GM13977 (cell line): Measurements from ENCODE around the gene LPP.

Source experiments
- DNase-seq: peaks from one replicate; pipeline ENCODE4 v3.0.0; 2012; ENCODE audit warnings: low spot score
- in situ Hi-C: fragments of 300-500 bp; cut with MboI; formaldehyde crosslinking; loops from one replicate; pipeline ENCODE4 v1.12.0; 2022; ENCODE audit warnings: low sequenced_read_pairs, low pct_unique_long_range_greater_than_20kb, mixed read lengths, inconsistent platforms; ENCODE audit not compliant: unreplicated experiment
- TF ChIP-seq, protein P1 (sequence below): IDR thresholded peaks from 2 replicates; pipeline ENCODE4 v1.5.1; 2012; ENCODE audit warnings: mild to moderate bottlenecking, control low read depth; ENCODE audit not compliant: insufficient read depth; ENCODE audit errors: extremely low read depth, missing control alignments

Gene LPP

DNA sequence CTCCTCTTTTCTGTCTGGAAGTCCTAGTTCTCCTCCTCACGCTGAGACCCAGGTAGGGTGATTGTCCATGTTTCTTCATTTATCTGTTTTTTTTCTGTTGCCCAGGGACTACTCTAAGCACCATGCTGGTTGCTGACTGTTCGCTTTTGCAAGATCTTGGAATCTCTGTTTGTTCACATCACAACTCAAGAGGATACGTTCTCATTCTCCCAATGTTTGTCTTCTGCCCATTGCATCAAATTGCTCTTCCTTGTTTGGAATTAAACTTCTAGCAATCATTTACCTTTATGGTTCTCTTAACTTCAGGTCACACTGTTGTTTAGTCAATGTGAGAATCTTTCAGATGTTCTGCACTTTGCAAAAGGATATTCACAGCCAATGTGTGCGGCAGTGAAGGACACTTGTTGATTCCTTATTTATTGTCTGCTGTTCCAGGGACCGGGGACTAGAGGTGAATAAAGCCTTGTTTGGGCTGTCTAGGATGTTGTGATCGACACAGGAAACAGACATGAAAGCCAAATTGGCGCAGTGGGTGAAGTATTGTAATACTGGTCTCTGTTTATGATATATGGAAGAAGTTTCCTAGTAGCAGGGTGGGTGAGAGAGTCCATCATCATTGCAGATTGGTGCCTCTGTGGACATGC is 24.5 kb downstream of the LPP start:
- TF ChIP-seq, protein P1, sequence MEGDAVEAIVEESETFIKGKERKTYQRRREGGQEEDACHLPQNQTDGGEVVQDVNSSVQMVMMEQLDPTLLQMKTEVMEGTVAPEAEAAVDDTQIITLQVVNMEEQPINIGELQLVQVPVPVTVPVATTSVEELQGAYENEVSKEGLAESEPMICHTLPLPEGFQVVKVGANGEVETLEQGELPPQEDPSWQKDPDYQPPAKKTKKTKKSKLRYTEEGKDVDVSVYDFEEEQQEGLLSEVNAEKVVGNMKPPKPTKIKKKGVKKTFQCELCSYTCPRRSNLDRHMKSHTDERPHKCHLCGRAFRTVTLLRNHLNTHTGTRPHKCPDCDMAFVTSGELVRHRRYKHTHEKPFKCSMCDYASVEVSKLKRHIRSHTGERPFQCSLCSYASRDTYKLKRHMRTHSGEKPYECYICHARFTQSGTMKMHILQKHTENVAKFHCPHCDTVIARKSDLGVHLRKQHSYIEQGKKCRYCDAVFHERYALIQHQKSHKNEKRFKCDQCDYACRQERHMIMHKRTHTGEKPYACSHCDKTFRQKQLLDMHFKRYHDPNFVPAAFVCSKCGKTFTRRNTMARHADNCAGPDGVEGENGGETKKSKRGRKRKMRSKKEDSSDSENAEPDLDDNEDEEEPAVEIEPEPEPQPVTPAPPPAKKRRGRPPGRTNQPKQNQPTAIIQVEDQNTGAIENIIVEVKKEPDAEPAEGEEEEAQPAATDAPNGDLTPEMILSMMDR = no peak
- in situ Hi-C loops = no loop called here
- DNase-seq = no peak

DNA sequence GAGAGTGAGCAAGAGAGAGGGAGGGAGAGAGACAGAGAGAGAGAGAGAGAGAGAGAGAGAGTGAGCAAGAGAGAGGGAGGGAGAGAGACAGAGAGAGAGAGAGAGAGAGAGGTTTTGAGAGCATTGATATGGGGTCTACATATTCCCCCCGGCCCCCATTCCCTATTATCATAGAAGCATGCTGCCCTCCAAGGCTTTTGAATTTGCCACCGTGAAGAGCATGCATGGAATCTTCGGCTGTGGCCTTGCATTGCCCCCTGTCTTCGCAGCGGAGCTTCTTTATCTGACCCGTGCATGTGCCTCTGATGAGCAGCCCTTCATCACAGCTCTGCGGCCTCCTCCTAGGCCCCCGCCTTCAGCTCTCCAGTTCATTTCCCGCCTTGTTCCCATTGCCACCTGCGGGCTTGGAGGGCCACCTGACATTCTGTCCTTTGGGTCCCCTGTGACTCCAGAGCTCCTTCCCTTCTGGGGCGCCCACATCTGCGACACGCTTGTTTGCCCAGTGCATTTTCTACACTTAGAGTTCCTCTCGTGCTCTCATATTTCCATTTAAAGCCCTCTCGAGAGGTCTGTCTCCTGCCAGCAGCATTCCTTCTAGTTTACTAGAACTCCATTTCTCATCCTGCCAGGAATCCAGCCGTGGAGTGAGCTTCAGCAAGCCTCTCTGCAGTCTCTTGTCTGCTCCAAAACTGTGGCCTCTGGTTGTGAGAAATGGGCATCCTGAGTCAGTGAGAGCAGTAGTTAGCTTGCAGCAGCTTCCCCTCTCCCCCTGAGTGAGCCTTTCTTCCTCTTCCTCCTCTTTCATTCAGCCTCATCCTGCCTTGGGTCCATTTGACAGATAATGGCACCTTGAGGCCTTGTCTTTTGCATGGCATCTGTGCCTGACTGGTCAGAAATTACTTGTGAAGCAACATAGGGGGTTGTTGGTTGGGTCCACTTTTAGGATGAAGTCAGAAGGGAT is 25.3 kb downstream of the LPP start:
- TF ChIP-seq, protein P1 = no peak
- no peak for DNase-seq
- in situ Hi-C loops = no loop called here

DNA sequence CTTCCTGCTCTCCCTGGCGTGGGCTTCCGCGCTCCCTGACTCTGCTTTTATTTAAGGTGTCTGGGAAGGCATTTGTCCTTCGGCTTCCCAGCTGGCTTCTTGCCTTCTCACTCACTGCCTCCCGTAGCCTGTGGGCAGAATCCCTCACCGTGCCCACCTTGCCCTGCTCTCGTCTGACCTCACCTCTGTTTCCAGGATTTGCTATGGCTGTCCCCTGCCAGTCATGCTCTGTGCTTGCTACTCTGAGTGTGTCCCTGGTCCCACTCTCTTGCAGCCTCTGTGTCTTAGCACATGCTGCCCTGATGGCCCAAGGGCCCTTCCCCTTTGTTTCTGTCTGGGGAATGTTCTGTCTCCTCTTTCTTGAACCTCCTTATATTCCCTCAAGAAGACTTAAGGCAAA is 26.2 kb downstream of the LPP start:
- no peak for DNase-seq
- TF ChIP-seq, protein P1 = no peak

DNA sequence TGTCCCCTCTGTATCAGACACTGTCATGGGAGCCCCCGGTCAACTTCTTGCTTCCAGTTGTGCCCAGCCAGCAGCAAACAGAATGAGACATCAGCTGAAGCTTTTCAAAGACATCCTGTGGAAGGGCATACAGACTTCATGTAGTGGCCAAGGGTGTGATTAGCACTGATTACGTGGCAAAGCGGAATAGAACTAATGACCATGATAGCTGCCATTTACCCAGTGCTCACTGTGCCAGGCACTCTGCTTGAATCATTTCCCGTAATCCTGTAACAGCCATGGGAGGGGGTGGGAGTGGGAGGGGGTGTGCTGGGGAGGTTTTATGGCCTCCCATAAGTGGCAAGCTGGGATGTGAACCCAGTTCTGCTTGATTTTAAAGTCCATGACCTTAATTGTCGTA is 29.5 kb downstream of the LPP start:
- in situ Hi-C loops = no loop called here

More for the DNA sequence above, 26.2 kb downstream of the LPP start:
- in situ Hi-C loops = no loop called here

DNA sequence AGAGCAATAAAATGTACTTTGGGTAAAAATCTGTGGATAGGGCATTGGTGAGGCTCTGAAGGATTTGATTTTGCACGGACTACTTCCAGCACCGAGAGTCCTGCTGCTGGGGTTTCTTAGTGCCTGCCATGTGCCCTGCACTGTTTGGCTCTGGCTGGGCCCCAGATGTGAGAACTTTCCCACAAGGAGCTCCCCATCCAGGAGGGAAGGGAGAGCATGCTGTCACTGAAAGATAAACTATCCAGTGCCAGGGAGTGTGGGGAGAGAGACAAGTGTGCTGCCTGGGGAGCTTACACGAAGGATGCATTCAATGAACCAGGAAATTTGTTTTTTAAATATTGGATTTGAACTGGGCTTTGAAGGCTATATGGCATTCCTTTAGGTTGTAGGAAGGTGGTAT is 30.2 kb downstream of the LPP start:
- in situ Hi-C loops = no loop called here
- TF ChIP-seq, protein P1 = no peak
- no peak for DNase-seq

More for the DNA sequence above, 29.5 kb downstream of the LPP start:
- TF ChIP-seq, protein P1 = no peak
- DNase-seq = no peak

DNA sequence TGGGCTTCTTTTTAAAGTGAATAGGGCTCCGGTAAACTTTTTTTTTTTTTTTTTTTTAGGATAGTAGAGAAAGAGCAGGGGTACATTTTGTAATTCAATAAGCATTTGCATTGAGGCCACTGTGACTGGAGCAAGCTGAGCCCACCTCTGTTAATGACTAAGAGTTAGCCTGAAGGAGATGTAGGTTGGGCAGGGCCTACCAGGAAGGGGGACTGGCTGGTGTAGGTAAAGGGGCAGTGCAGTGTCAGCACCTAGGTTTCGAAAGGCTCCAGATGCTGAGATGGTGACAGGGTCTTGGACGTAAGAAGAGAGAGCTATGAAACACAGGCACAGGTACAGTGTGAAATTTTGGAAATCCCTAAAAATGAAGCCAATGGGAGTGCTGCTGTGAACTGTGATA is 30.7 kb downstream of the LPP start:
- DNase-seq = no peak
- TF ChIP-seq, protein P1 = no peak
- in situ Hi-C loops = no loop called here
